Activated CD4-positive, CD25-positive, alpha-beta regulatory T cell treated with anti-CD3 and anti-CD28 coated beads, Interleukin-2, amount 50 U/mL, for 72 hours (primary cell): Measurements from ENCODE around the gene INHBB.
"Not testable (repeated sequence)": the region's sequence is repeated elsewhere in the genome, so short reads cannot be mapped to it uniquely, and the experiment has no call there.

Experiments
- DNase-seq: peaks from one replicate; pipeline ENCODE4 v3.0.0; 2021

INHBB gene

GRCh38 chr2:120316528-120317179 is 29.3 kb upstream of the INHBB start:
- DNase-seq = no peak

- no peak for DNase-seq
These were observed 28.8 kb upstream of the INHBB start for GRCh38 chr2:120317180-120317533.

GRCh38 chr2:120317916-120318315 is 28.0 kb upstream of the INHBB start:
- no peak for DNase-seq

- DNase-seq = no peak
These were observed 27.3 kb upstream of the INHBB start for GRCh38 chr2:120318626-120319025.

GRCh38 chr2:120319123-120319522 is 26.8 kb upstream of the INHBB start:
- DNase-seq = no peak

GRCh38 chr2:120319686-120320317 is 26.1 kb upstream of the INHBB start:
- DNase-seq = no peak

- DNase-seq = no peak
These were observed 25.6 kb upstream of the INHBB start for GRCh38 chr2:120320318-120320851.

GRCh38 chr2:120320887-120321556 is 24.9 kb upstream of the INHBB start:
- DNase-seq = not testable (repeated sequence)

- DNase-seq = no peak
These were observed 24.1 kb upstream of the INHBB start for GRCh38 chr2:120321721-120322284.

GRCh38 chr2:120322329-120322728 is 23.6 kb upstream of the INHBB start:
- DNase-seq = no peak

- no peak for DNase-seq
These were observed 22.7 kb upstream of the INHBB start for GRCh38 chr2:120323214-120323613.

GRCh38 chr2:120323807-120324399 is 22.0 kb upstream of the INHBB start:
- no peak for DNase-seq

GRCh38 chr2:120324933-120325332 is 21.0 kb upstream of the INHBB start:
- DNase-seq = no peak

- DNase-seq = no peak
These were observed 19.9 kb upstream of the INHBB start for GRCh38 chr2:120326066-120326465.

- DNase-seq = no peak
These were observed 14.8 kb upstream of the INHBB start for GRCh38 chr2:120330946-120331822.

- DNase-seq = no peak
These were observed 14.0 kb upstream of the INHBB start for GRCh38 chr2:120331903-120332302.

- DNase-seq = no peak
These were observed 13.6 kb upstream of the INHBB start for GRCh38 chr2:120332384-120332783.

GRCh38 chr2:120334068-120334467 is 11.9 kb upstream of the INHBB start:
- no peak for DNase-seq

- DNase-seq = no peak
These were observed 9.2 kb upstream of the INHBB start for GRCh38 chr2:120336749-120337148.

GRCh38 chr2:120338015-120338414 is 7.9 kb upstream of the INHBB start:
- no peak for DNase-seq

- DNase-seq = no peak
These were observed 4.0 kb upstream of the INHBB start for GRCh38 chr2:120341977-120342376.

- DNase-seq = no peak
These were observed 3.5 kb upstream of the INHBB start for GRCh38 chr2:120342446-120342845.

- DNase-seq = no peak
These were observed 2.9 kb upstream of the INHBB start for GRCh38 chr2:120343100-120343432.
